Right lung (tissue), 5 donors: ENCODE data around the gene MTOR. TPM values are rescaled to one million over a fixed set of nuclear protein-coding genes. Genes with fewer than 3 reads are reported as not detected.
"Not testable (repeated sequence)": the region's sequence is repeated elsewhere in the genome, so short reads cannot be mapped to it uniquely, and the experiment has no call there.

Experiments used
- DNase-seq, 2 donors: peaks; one replicate each; pipeline ENCODE4 v3.0.0-alpha.2; 2013
- polyA plus RNA-seq, 5 donors: library from polyadenylated mRNA; unstranded; fragments of 120-200 nt; gene quantifications; one replicate each; pipeline versions ENCODE4 v1.2.1 to v1.2.3, GENCODE V29; 2013; ENCODE audit warnings: inconsistent platforms in 1 of 5, low replicate concordance in 1 of 5; ENCODE audit not compliant: insufficient read length in 5 of 5, insufficient read depth in 1 of 5

Gene MTOR
- polyA plus RNA-seq, 5 donors: 33.4 to 41.7 (median 35.4) TPM

DNA sequence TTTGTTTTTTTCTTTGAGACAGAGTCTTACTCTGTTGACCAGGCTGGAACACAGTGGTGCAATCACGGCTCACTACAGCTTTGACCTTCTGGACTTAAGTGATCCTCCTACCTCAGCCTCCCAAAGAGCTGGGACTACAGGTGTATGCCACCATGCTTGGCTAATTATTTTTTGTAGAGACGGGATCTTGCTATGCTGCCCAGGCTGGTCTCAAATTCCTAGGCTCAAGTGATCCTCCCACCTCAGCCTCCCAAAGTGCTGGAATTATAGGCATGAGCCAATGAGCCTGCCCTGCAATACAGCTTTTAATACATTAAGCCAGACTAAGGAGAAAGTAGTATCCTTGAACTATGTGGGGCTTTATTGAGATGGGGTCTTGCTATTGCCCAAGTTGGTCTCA, 146.0 kb downstream of the MTOR start:
- DNase-seq: no peak

DNA sequence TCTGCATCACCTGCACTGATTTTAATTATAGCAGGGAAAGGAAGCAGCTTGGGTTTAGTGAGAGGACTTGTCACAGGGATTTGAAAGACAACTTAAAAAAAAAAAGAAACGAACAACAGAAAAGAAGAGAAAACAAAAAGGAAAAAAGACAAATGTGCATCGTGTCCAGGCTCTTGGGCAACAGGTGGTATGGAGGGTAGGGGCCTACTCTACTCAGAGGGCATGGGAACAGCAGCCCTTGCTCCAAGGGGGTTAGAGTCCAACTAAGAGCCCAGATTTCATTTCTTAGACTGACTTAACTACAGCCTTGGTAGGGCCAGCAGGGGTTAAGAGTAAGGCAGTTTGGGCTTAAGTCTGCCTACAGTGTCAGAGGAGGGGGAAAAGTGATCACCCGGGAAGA, 147.4 kb downstream of the MTOR start:
- no peak for DNase-seq

DNA sequence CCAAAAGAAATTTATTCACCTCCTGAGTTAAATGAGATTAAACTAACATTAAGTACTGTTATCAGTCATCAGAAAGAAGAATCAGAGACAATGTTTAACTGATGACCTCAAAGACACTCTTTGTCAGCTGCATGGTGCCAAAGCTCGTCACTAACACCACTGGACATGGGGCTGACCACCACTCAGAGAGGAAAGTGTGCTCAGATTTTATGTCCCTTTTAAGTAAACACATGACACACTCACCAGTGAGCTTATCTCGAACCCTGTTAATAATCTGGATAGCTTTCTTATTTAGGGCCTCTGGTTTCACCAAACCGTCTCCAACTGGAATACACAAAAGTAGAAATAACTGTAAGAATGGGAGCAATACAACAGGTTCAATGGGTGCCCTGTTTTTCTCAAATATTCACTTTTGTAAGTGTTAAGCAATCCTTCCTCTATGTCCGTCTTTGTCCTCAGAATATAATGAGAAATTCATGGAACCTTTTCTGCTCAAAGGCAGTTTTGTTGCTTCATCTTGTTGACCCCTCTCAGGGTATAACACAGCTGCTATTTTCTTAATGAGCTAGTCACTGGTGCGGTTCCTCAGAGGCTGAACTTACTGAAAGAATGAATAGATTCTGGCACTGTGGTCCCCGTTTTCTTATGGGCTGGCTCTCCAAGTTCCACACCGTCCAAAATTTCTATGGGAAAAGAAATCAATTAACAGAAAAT, 153.1 kb downstream of the MTOR start:
- peak; percentile 42 to 58 for DNase-seq

DNA sequence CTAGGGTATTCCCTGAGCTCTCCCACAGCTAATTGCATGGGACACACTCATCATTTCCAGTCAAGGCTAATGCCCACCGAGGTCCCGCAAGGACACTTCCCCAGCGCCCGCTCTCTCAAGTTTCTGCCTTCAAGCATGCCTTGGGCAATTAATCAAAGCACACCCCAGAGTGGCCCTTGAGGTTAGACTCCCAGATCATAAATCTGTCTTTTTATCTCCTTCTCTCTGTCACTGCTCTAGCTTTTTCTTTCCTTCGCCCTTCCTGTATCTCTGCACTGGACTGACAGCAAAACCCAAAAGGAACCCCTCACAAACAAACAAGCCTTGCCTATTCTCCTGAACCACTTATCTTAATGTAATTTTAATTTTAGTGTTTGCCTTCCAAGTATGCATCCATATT, 154.8 kb downstream of the MTOR start:
- DNase-seq: peak in 1 of 2 donors; percentile 36

DNA sequence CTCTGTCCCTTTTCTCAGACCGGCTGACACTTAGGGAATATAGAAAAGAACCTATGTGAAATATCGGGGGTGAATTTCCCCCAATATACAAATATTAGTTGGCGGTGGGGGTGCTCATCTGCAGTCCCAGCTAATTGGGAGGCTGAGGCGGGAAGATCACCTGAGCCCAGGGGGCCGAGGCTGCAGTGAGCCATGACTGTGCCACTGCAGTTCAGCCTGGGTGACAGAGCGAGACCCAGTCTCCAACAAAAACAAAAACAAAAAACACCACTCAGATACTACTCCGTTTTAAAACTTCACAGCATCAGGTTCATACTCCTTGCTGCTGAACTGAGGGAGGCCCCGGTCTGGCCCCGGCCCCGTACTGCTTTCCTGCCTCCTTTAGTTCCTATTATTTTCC, 156.8 kb downstream of the MTOR start:
- no peak for DNase-seq

DNA sequence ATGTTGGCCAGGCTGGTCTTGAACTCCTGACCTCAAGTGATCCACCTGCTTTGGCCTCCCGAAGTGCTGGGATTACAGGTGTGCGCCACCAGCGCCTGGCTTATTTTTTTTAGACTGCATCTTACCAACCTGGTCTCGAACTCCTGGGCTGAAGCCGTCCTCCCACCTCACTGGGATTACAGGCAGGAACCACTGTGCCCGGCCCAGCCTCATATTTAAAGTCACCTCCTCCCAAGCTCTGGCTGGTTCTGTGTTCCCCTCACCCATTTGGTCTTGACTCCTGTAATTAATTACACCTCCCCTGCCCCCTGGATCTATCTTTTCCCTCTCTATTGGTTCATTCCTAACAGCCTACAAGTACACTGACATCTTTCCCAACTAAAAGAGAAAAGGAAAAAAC, 161.0 kb downstream of the MTOR start:
- no peak for DNase-seq

DNA sequence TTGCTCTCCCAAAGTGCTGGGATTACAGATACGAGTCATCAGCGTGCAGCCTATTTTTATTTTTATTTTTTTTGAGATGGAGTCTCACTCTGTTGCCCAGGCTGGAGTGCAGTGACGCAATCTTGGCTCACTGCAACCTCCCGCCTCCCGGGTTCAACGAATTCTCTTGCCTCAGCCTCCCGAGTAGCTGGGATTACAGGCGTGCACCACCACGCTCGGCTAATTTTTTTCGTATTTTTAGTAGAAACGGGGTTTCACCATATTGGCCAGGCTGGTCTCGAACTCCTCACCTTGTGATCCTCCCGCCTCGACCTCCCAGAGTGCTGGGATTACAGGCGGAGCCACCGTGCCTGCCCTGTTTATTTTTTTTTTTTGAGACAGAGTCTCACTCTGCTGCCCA, 161.5 kb downstream of the MTOR start:
- not testable (repeated sequence) for DNase-seq

DNA sequence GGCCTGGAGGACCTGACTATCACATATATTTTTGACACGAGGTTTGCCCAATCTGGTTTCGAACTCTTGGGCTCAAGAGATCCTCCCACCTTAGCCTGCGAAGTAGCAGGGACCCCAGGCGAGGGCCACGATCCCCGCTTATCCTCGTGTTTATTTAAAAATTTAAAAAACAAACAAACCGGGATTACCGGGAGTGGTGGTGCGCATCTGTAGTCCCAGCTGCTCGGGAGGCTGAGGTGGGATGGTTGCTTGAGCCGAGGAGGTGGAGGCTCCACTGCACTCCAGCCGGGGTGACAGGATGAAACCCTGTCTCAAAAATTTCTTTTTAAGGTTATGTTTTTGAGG, 162.2 kb downstream of the MTOR start:
- DNase-seq: no peak

DNA sequence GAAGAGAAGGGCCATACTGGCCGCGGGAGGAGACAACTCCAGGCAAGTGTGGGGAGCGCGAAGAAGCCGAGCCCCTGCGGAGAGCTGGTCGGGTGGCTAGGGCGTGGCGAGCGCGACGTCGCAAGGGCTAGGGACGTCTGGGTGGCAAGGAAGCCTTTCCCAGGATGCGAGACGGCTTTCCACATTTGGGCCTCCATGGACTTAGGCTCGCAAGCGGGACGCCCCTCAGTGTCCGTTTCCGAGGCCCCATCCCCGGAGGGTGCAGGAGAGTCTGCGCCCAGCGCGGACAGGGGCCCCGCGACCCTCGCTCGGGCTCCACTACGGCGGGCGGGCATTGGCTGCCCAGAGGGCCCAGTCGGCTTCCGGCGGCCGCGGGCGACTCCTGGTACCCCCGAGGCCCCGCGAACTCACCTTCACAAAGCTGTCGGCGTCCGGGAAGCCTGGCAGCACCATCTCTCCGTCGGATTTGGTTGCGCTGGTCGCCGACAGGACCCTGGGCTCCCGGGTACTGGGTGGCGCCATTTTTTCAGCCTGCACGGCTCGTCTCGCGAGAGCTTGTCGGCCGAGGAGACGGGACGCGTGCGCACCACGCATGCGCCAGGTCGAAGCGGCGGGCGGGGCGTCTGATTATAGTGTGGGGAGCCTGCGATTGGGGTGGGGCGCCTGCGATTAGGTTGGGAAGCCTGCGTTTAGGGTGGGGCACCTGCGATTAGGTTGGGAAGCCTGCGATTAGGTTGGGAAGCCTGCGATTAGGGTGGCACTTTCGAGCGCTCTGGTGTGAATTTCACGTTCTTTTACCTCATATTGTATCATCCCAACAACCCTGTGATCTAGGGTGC, 162.8 kb downstream of the MTOR start, which contains the start of gene EXOSC10:
TSS of gene EXOSC10 (minus strand) at position 560 of the 839 bp plus-strand sequence. CDS start at position 522, 38 bp downstream.
- DNase-seq: peak; percentile 87 to 88

DNA sequence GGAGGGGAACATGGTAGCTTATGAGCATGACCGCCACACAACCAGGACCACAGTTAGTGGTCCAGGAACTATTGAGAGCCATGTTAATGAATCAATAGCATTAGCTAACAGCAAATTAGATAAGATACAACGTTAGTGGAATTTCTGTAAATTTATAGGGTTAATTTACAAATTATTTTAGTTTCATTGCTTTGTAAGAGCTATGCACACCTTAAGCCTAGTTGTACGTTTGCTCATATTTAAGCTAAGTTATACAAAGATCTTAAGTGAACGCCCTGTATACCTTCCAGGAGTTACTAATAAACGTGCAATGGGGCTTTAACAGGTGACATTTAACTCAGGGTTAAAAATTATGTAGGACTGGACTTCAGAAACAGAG, 163.4 kb downstream of the MTOR start:
- no peak for DNase-seq

DNA sequence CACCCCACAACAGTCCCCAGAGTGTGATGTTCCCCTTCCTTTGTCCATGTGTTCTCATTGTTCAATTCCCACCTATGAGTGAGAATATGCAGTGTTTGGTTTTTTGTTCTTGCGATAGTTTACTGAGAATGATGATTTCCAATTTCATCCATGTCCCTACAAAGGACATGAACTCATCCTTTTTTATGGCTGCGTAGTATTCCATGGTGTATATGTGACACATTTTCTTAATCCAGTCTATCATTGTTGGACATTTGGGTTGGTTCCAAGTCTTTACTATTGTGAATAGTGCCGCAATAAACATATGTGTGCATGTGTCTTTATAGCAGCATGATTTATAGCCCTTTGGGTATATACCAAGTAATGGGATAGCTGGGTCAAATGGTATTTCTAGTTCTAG, 178.6 kb downstream of the MTOR start:
- DNase-seq: not testable (repeated sequence)

DNA sequence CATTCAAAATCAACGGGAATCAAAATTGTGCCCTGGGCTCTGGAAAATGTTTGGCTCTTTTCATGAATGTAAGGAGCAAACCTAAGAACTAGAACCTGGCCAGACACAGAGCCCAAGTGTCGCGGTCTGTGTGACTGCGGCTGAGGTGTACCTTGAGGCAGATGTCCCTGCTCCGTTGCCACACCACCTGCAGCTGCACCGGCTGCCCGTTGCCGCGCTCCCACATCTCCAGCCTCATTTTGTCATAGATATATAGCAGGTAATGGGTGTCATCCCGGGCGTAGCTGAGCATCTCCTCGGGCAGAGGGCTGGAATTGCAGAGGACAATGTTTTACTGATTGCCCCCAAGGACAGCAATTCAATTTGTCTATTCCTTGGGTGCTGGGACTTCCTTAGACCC, 181.4 kb downstream of the MTOR start:
- DNase-seq: no peak

DNA sequence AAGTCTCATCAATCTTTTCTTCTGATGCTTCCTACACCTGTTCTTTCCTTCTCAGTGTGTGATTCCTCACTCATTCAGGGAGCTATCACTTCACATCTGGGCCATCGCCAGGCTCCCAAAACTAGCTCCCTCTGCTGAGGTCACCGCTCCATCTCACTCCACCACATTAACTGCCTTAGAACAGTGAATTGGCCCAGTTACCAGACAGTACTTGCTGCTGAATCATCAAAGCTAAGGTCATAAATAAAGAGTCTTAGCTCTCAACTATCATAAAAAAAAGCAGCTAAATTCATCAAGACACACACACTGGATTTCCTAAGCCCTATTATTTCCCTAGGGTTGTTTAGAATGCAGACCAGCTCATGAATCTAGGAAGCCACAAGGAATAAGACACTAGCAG, 183.7 kb downstream of the MTOR start:
- no peak for DNase-seq

DNA sequence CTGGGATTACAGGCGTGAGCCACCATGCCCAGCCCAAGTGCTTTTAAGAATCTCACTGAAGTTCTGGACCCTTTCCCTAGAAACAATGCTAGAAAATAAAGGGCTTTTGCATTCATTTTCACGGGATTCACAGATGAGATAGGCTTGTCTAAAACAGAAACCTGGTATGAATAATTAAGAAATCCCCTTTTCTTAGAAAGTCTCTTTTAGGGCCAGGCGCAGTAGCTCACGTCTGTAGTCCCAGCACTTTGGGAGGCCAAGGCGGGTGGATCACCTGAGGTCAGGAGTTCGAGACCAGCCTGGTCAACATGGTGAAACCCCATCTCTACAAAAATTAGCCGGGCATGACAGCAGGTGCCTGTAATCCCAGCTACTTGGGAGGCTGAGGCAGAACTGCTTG, 189.0 kb downstream of the MTOR start:
- DNase-seq: not testable (repeated sequence)

DNA sequence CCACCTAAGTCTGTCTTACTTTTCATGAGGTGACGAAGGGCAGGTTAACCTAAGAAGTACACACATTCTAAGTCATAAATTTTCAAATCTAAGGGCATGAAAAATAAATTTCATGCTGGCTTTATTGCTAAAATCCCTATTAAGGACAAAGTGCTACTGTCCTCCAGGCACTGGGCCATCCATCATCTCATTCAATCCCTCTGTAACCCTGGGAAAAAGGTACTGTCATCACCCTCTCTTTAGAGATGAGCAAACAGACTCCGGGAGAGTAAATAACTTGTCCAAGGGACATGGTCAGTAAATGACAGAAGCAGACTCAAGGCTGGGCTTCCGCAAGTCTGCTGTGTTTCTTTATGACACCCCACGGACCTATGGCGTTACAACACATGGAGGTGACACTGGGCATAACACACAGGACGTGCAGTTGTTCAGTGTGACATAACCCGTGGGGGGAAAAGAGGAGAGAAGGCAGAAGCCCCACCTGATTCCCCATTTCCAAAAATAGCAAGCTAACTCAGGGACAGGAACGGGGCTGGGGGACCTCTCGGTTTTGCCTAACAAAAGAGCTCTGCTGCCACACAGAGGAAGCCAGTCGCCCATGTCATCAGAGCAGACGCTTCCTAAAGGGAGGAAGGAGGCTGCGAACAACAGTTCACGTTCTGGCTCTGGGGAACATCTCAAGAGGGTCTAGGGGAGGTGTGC, 190.0 kb downstream of the MTOR start:
- no peak for DNase-seq

DNA sequence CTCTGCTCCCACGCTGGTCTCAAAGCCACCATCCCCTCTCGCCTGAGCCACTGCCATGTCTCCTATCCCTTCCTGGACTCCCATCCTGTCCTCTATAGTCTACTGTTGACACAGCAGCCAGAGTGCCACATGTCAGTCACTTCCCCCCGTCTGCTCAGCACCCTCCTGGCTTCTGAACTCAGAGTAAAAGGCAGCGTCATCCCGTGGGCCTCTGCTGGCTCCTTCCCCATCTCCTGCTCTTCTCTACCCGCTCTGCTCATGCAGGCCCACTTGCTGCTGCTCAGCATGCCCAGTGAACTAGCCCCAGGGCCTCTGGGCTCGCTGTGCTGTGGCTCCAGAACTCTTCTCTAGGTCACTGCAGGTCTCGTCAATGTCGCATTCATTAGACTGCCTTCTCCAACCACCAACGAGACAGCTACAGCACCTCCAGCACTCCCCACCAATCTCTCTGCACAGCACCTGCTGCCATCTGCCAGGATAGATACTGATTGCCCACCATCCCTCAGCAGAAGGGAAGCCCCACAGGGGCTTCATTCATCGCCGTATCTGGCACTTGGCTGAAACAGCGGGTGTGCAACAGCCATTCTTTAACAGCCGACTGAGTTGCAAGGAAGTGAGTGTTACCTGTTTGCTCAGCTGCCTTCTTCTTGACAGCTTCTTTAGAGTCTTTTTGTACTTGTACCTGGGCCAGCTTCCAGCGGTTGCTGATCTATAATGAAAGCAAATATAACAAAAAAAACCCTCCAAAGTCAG, 190.7 kb downstream of the MTOR start:
- DNase-seq: no peak

DNA sequence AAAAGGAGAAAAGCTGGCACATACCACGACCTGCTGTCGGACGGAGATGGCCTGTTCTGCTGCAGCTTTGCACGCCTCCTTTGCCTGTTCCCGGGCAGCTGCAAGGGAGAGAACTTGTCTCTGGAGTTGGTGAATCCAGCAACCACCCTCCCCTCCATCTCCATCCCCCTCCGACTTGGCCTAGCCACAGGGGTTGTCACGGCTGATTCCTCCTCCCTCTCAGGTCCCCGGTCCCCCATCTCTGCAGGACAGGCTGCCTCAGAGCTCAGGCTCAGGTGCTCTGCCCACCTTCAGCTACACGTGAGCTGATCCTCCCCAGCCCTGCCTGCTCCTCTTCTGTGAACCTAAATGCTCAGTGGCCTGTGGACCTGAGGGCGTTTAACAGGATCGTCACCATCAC, 191.5 kb downstream of the MTOR start:
- no peak for DNase-seq

DNA sequence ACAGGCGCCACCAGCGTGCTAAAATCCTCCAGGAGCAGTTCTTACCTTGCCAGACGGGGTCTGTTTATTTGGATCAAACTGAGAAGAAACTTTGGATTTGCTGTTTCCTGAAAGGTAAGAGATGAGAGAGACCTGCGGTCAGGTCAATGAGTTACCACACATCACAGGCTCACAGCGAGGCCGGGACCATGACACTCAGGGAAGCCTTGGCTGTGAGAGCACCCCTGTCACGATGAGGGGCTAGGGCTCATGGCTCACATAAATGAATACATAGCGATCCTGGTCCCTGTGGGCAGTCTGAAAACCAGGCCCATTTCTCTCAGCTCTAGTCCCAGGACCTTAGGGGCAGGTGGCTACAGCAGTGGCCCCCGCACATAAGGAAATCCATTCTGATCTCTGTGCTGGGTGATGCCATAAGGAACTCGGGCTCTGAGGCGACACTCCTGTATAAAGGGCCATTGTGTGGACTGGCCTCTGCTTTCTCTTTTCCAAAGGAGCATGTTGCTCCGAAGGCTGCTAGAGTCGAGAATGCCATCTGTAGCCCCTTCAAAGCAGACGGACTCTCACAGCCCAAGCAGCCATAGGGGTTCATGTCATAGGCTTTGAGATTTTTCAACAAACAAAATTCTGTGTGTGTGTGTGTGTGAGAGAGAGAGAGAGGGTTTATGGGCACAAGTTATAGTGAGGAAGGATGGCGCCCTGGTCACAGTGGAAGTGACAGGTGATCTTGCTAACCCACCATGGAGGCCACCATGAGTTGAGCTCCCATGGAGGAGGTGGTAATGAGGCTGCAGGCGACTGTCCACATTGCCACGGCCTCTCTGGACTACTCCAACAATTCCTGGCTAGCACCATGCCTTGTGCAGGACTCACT, 193.5 kb downstream of the MTOR start:
- DNase-seq: no peak

DNA sequence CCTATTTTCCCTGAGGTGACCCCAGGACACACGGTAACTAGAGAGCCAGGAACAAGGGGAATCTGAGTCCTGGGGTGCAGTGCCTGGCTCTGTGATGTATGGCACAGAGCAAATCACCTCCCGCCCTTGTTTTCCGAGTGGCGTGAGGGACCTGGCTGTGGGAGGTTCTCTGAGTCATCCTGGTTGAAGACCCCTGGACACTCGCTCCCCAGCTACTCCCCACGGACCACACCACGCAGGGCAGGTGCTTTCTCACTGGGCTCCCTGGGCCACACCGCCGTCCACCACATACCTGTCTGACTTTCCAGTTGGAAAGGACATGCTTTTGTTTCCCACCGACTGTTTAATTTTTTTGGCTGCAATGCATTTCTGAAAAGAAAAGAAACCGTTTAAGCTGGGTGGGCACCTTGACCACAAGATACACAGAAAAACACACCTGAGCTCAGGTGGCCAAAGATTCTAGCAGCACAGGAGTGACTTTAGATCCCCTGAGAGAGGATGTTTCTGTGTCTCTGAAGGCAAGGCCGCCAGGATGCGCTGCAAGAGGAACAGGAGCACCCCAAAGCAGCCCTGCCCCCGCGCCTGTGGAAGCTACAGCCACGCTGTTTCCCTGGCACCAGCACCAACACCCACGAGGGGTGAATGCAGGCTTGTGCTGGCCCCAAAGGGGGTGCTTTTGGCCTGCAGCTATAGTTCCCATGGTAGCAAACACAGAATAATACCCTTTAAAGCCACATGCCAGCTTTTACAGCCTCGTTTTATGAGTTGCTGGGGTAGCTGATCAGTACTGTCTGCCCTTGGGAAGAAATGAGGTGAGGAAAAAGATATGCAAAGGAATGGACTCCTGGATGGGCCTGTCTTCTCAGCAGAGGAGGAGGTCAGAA, 194.4 kb downstream of the MTOR start:
- DNase-seq: no peak

DNA sequence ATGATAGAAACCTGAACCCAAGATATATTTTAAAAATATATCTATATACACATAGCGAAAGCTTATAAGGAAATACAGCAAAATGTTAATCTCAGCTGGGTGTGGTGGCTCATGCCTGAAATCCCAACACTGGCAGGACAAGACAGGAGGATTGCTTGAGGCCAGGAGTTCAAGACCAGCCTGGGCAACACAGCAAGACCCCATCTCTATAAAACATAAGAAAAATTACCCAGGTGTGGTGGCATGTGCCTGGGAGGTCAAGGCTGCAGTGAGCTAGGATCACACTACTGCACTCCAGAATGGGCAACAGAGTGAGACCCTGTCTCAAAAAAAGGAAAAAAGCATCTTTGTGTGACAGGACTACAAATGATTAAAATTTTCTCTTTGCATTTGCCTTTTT, 196.6 kb downstream of the MTOR start:
- DNase-seq: no peak
